Measurements from ENCODE around the gene HDAC11.

- TF ChIP-seq, protein P1, sequence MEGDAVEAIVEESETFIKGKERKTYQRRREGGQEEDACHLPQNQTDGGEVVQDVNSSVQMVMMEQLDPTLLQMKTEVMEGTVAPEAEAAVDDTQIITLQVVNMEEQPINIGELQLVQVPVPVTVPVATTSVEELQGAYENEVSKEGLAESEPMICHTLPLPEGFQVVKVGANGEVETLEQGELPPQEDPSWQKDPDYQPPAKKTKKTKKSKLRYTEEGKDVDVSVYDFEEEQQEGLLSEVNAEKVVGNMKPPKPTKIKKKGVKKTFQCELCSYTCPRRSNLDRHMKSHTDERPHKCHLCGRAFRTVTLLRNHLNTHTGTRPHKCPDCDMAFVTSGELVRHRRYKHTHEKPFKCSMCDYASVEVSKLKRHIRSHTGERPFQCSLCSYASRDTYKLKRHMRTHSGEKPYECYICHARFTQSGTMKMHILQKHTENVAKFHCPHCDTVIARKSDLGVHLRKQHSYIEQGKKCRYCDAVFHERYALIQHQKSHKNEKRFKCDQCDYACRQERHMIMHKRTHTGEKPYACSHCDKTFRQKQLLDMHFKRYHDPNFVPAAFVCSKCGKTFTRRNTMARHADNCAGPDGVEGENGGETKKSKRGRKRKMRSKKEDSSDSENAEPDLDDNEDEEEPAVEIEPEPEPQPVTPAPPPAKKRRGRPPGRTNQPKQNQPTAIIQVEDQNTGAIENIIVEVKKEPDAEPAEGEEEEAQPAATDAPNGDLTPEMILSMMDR (IDR thresholded peaks at IDR 0.05), result no peak
- no peak for TF ChIP-seq POLR2A (IDR thresholded peaks at IDR 0.05)
Measured at GRCh38 chr3:13533885-13534301, 53.8 kb downstream of the HDAC11 start.

Data from uterus (tissue), 2 donors.